AG09309 (cell line): Measurements from ENCODE around the gene GADD45GIP1.

Experiments used
- DNase-seq: peaks from one replicate; pipeline ENCODE4 v3.0.0-alpha.2; 2010; ENCODE audit warnings: low read depth
- H3K4me3 ChIP-seq: 2 replicates; pipeline ENCODE4 v1.5.1; 2011; ENCODE audit warnings: mild to moderate bottlenecking, low read depth, low read length, moderate library complexity; ENCODE audit not compliant: control insufficient read depth
- TF ChIP-seq, protein P1 (sequence below): IDR thresholded peaks from 2 replicates; pipeline ENCODE4 v1.5.1; 2011; ENCODE audit warnings: mild to moderate bottlenecking, low read depth, low read length, inconsistent platforms; ENCODE audit not compliant: insufficient read depth, control insufficient read depth; ENCODE audit errors: missing control alignments

GADD45GIP1 gene

DNA sequence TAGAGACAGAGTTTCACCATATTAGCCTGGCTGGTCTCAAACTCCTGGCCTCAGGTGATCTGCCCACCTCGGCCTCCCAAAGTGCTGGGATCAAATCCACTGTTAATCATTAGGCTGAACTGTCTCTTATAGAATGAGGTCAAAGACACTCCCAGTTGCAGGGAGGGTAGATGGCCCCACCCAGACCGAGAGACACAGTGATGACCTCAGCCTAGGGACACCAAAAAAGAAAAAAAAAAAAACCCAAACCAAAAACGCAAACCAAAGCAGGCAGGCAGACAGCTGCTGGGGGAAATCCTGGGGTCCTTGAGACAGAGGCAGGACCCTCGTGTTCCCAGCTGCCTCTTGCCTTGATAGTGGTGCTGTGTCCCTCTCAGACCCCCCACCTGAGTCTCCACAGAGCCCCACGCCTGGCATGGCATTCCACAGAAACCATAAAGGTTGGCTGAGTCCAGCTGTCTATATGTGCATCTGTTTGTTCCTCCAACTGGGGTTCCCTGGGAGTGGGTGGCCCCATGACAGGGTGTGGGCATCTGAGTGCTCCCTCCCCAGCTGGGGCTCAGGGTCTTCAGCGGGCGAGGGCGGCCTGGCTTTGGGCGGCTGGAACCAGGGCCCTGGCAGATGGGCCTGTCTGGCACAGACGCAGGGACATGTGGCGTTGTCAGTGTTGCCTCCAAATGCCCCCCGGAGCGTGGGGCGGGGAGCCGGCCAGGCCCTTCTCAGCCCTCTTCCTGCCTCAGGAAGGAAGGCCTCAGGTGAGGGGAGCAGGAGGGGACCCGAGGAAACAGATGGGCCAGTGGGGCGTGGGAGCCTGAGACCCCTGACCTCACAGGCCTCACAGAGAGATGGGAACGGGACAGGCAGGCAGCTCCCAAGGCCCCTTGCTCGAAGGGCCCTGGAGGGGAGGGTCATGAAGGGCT, 17.5 kb upstream of the GADD45GIP1 start:
- DNase-seq, result no peak
- H3K4me3 ChIP-seq, result no peak overlapping the region
- TF ChIP-seq, protein P1, sequence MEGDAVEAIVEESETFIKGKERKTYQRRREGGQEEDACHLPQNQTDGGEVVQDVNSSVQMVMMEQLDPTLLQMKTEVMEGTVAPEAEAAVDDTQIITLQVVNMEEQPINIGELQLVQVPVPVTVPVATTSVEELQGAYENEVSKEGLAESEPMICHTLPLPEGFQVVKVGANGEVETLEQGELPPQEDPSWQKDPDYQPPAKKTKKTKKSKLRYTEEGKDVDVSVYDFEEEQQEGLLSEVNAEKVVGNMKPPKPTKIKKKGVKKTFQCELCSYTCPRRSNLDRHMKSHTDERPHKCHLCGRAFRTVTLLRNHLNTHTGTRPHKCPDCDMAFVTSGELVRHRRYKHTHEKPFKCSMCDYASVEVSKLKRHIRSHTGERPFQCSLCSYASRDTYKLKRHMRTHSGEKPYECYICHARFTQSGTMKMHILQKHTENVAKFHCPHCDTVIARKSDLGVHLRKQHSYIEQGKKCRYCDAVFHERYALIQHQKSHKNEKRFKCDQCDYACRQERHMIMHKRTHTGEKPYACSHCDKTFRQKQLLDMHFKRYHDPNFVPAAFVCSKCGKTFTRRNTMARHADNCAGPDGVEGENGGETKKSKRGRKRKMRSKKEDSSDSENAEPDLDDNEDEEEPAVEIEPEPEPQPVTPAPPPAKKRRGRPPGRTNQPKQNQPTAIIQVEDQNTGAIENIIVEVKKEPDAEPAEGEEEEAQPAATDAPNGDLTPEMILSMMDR, result no peak

DNA sequence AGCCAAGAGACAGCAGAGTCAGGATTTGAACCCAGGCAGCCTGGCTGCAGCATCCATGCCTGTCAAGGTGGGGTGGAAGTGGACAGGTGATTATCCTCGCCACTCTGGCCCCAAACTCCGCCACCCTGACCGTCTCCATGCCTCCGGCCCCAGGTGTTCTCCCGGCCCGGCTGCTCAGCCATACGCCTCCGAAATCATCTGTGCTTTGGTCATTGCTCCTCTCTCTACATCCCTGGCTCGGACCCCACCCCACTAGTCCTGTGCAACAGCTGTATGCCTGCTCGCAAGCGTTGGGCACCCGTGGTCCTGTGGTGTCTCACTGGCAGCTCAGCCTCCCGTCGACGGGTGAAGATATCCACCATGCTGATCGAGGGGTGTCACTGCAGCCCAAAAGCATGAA, 16.2 kb upstream of the GADD45GIP1 start:
- H3K4me3 ChIP-seq, result no peak overlapping the region
- TF ChIP-seq, protein P1, result no peak
- no peak for DNase-seq

DNA sequence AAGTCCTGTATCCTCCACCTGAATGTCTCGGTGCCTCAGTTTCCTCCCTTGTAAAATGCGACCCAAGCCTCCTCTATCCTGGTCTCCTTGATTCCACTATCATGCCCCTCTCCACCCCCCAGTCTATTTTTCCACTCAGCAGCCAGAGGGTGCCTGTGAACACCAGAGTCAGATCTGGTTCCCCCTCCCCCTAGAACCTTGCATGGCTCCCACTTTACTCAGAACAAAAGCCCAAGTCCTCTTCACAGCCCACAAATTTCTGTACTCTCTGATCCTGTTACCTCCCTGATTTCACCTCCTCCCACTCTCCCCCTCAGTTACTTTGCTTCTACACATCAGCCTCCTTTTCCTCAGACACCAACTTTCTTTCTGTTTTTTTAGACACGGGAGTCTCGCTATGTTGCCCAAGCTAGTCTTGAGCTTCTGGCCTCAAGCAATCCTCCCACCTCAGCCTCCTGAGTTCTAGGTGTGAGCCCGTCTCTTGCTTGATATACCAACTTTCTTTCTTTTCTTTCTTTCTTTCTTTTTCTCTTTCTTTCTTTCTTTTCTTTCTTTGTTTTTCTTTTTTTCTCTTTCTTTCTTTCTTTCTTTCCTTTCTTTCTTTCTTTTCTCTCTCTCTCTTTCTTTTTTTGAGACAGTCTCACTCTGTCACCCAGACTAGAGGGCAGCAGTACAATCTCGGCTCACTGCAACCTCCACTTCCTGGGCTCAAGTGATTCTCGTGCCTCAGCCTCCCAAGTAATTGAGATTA, 13.2 kb upstream of the GADD45GIP1 start:
- TF ChIP-seq, protein P1, result no peak
- H3K4me3 ChIP-seq, result no peak overlapping the region
- no peak for DNase-seq

DNA sequence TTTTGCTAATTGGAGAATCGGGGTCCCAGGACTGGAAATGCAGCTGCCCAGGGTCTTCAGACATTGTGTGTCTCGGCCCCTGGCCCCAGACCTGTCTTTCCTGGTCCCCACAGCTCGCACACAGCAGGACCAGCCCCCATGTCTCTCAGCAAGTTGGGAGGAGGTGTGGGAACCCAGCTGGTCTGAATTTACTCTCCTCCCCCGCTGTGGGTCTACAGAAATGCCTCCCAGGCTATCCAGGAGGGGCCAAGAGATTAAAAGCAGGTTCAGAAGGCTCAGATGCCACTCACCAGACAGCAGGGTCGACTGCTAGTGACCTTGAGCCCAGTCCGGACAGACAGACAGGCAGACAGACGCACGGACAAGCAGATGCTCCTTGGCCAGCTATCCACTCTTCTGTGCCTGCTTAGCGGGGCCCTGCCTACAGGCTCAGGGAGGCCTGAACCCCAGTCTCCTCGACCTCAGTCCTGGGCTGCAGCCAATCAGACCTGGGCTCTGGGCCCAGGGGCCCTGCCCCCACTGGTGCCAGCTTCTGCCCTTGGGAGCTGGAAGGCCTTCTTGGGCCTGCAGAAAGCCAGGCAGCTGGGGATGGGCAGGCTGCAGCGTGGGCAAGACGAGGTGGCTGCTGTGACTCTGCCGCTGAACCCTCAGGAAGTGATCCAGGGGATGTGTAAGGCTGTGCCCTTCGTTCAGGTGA, 12.4 kb upstream of the GADD45GIP1 start, which contains the start of gene DAND5:
Gene DAND5 (plus strand): TSS at position 285 of the 697 bp plus-strand sequence. CDS start 85 bp downstream, at position 370.
- TF ChIP-seq, protein P1, result no peak
- no peak for DNase-seq
- H3K4me3 ChIP-seq, result no peak within 1 kb of the TSS

DNA sequence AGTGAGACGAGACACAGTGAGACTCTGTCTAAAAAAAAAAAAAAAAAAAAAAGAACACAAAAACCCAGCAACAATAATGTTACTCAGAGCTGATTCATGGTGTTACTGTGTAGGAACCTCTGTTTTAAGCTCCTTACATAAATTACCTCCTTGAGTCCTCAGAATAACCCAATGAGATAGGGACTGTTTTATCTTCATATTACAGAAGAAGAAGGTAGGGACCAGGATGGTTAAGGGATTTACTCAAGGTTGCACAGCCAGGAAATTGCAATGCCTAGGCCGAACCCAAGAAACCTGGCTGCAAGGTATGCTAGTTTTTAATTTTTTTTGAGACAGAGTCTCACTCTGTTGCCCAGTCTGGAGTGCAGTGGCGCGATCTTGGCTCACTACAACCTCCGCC, 10.9 kb upstream of the GADD45GIP1 start:
- TF ChIP-seq, protein P1, result no peak
- H3K4me3 ChIP-seq, result no peak overlapping the region
- no peak for DNase-seq

DNA sequence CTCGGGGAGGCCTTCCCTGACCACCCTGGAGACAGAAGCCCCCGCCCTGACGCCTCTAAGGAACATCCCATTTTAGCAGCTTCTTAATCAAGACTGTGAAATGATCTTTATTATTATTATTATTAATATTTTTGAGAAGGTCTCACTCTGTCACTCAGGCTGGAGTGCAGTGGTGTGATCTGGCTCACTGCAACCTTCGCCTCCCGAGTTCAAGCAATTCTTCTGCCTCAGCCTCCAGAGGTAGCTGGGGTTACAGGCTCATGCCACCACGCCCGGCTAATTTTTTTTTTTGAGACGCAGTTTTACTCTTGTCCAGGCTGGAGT, 8.8 kb upstream of the GADD45GIP1 start:
- H3K4me3 ChIP-seq, result no peak overlapping the region
- DNase-seq, result no peak
- TF ChIP-seq, protein P1, result no peak
